Body of pancreas (tissue), 4 donors: ENCODE measurements around the gene KCNQ4. TPM values are rescaled to one million over a fixed set of nuclear protein-coding genes. Genes with fewer than 3 reads are reported as not detected.

Source experiments
- ATAC-seq: fragments of 150-250 bp; one replicate; pipeline ENCODE4 v1.9.1; 2016
- DNase-seq, 4 donors: peaks; one replicate each; pipeline ENCODE4 v3.0.0-alpha.2; 2019
- H3K27ac ChIP-seq, 4 donors: fragments of 200-600 bp; sonication (generic); 1 replicate in 3 of 4; 2 replicates in 1 of 4; pipeline versions ENCODE4 v1.5.1 to v1.6.1; 2016 to 2019; ENCODE audit warnings: mild to moderate bottlenecking in 1 of 4, mixed read lengths in 1 of 4, moderate library complexity in 1 of 4
- H3K27me3 ChIP-seq, 2 donors: fragments of 200-600 bp; sonication (generic); one replicate each; pipeline ENCODE4 v1.6.0; 2016; ENCODE audit warnings: mild to moderate bottlenecking in 1 of 2
- H3K36me3 ChIP-seq, 2 donors: fragments of 200-600 bp; sonication (generic); replicated peaks in 1 of 2; 2 replicates each; pipeline ENCODE4 v1.5.1; 2016; ENCODE audit warnings: low read depth in 2 of 2; ENCODE audit not compliant: insufficient read depth in 1 of 2
- H3K4me1 ChIP-seq: fragments of 200-600 bp; sonication (generic); one replicate; pipeline ENCODE4 v1.6.0; 2016
- H3K4me3 ChIP-seq, 2 donors: fragments of 200-600 bp; sonication (generic); 1 replicate in 1 of 2; 2 replicates in 1 of 2; pipeline ENCODE4 v1.5.1; 2016 to 2019
- H3K9me3 ChIP-seq, 3 donors: fragments of 200-600 bp; sonication (generic); 1 replicate in 2 of 3; 2 replicates in 1 of 3; pipeline ENCODE4 v1.5.1; 2016
- POLR2A ChIP-seq, 3 donors: fragments of 450-650 bp; IDR thresholded peaks; one replicate each; pipeline ENCODE4 v1.6.1; 2016; ENCODE audit warnings: antibody characterized with exemption in 3 of 3, mild to moderate bottlenecking in 2 of 3
- WGBS, 2 donors: methylation state at CpG; one replicate each; pipeline ENCODE4 v1.1.5; 2017; 5-methylcytosine and 5-hydroxymethylcytosine counted together
- intact Hi-C: fragments of 100-400 bp; cut with DNase I; formaldehyde crosslinking; loops from one replicate; pipeline ENCODE4 v1.15.1; 2023
- total RNA-seq, 2 donors: library from RNA; depleted of rRNA; stranded (reverse); fragments of >200 nt; gene quantifications; one replicate each; pipeline ENCODE4 v1.1.0, GENCODE V29; 2016
- TF ChIP-seq, protein P1 (sequence below), 7 experiments: fragments of 450-650 bp in 4 of 7; fragments of 200-600 bp in 3 of 7; sonication (generic) in 3 of 7; IDR thresholded peaks; one replicate each; pipeline ENCODE4 v1.5.1; 2016 to 2019; ENCODE audit warnings: antibody characterized with exemption in 7 of 7

Gene KCNQ4
- total RNA-seq, result 1 to 10 TPM; 1.8 to 4.0 TPM

DNA sequence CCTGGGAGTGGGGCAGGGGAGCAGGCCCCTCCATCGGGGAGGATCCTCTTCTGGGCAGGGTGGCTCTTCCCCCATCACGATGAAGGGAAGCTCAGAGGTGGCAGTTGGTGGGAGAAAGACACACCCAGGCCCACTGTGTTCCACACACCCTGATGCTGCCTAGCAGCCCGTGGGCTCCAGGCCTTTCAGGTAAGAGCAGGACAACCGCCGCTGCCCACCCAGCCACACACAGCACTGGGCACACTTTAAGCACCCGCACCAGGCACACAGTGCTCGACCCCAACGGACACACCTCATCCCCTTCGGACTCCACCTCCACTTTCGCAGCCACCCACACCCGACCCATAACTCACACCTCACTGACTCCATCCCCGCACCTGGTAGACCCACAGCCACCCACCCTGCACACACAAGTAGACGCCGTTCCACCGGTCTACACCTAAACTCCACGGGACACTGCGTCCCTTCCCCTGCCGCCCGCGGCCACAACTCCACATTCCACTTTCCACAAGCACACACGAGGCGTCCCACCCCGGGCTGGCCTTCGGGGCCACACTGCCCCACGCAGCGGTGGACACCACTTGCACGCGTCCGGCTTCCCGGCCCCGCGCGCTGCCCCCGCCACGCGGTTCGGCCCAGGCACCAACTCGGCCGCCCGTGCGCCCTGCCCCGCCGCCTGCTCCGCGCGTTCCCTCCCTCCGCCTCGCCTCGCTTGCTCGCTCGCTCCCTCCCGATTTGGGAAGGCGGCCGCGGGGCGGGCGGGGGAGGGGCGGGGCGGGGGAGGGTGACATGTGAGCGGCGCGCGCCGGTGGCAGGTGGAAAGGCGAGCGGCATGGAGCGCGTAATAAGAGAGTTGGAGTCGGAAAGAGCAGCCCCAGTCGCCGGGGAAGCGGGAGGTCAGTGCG lies at the start of gene KCNQ4:
Gene KCNQ4, plus strand, starts transcription at position 787 of the 905 bp plus-strand sequence. CDS start 307 bp downstream, outside the sequence.
- Histone ChIP-seq H3K27me3 (no peaks in the 10 kb centered on the region), H3K9me3 (no peaks in the 10 kb centered on the region), H3K4me3 (no peak within 1 kb of the TSS), H3K36me3 (no peaks in the 10 kb centered on the region), H3K4me1 (peaks cover 12% of the 10 kb centered on the region), H3K27ac (peak within 1 kb of the TSS in 1 of 4 donors; percentile 46)
- intact Hi-C loops, result no loop called here
- TF ChIP-seq, protein P1, sequence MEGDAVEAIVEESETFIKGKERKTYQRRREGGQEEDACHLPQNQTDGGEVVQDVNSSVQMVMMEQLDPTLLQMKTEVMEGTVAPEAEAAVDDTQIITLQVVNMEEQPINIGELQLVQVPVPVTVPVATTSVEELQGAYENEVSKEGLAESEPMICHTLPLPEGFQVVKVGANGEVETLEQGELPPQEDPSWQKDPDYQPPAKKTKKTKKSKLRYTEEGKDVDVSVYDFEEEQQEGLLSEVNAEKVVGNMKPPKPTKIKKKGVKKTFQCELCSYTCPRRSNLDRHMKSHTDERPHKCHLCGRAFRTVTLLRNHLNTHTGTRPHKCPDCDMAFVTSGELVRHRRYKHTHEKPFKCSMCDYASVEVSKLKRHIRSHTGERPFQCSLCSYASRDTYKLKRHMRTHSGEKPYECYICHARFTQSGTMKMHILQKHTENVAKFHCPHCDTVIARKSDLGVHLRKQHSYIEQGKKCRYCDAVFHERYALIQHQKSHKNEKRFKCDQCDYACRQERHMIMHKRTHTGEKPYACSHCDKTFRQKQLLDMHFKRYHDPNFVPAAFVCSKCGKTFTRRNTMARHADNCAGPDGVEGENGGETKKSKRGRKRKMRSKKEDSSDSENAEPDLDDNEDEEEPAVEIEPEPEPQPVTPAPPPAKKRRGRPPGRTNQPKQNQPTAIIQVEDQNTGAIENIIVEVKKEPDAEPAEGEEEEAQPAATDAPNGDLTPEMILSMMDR (IDR thresholded peaks at IDR 0.05), result no peak
- no peak for TF ChIP-seq POLR2A (IDR thresholded peaks at IDR 0.05)
- peak; percentile 80 for ATAC-seq
- 10 to 13% methylated on average over 45 to 57 of the region's 73 CpGs for WGBS, 2 donors
- peak; percentile 61 to 76 (median 66) for DNase-seq

DNA sequence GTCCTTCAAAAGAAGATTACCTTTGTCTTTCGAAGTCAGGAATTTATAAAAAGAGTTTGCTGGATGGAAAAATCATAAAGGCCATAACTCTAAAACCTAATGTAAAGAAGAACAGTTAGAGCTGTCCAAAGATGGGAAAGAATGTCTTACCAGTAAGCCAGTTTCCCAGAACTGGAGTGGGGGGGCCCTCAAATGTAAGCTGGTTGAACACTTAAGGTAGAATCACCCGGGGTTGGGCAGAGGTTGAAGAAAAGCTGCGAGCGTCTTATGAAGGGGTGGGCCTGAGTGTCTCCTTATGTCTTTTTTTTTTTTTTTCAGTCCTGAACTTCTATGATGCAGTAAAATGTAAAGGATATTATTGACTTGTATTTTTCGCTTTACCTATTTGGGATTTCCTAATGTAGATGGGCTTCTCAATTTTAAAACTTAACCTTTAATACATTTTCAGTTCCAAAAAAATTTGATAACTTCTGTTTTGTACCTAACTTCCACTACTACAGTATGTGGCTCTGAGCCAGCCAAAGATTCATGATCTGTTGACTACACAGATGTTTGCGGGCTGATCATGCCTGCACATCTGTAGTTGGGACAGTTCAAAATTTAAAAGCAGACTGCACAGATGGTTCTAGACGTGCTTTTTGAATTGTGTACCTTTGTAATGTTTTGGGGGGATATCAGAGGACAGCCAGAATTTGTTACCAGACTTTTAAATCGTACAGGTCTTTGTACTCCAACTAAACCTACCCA lies 48.5 kb upstream of the KCNQ4 start:
- intact Hi-C loops, result no loop called here
- H3K27me3 ChIP-seq, result no peaks in the 10 kb centered on the region
- no peak for DNase-seq
- H3K27ac ChIP-seq, result no peak overlapping the region
- peaks cover 19% of the 10 kb centered on the region for H3K4me1 ChIP-seq
- WGBS, 2 donors, result 91 to 92% methylated on average over 8 of the region's 8 CpGs
- H3K36me3 ChIP-seq, result peaks cover 0 to 6% of the 10 kb centered on the region in 2 donors
- TF ChIP-seq POLR2A (IDR thresholded peaks at IDR 0.05), result no peak
- TF ChIP-seq, protein P1 (IDR thresholded peaks at IDR 0.05), result no peak
- ATAC-seq, result no peak
- H3K9me3 ChIP-seq, result no peaks in the 10 kb centered on the region
- no peak overlapping the region for H3K4me3 ChIP-seq

DNA sequence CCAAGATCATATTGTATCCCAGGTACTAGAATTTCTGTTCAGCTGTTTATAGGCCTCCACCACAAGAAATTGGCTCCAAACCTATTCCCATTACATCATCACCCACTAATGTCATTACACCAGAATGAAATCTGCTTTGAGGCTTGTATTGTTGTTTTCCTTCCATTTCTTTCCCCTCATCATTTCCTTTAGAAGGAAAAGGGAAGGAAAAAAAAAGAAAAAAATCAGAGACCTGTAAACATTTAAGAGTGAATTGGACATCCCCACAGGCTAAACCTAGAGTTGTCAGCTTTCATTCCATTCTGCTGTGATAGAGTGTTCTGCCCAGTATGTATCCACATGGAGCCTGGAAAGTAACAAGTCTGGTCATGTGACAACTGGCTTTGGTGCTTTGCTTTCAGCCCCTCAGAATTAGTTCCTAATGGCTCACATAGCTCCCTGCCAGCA lies 47.5 kb upstream of the KCNQ4 start:
- Histone ChIP-seq H3K9me3 (no peaks in the 10 kb centered on the region), H3K27me3 (no peaks in the 10 kb centered on the region), H3K4me3 (no peak overlapping the region), H3K4me1 (peaks cover 19% of the 10 kb centered on the region), H3K27ac (peak overlapping the region in 2 of 4 donors; percentile 33 to 58), H3K36me3 (peaks cover 0 to 6% of the 10 kb centered on the region in 2 donors)
- ATAC-seq (peak; percentile 72), DNase-seq (no peak)
- intact Hi-C loops, result no loop called here
- TF ChIP-seq, protein P1 (IDR thresholded peaks at IDR 0.05), result no peak
- TF ChIP-seq POLR2A (IDR thresholded peaks at IDR 0.05), result no peak

DNA sequence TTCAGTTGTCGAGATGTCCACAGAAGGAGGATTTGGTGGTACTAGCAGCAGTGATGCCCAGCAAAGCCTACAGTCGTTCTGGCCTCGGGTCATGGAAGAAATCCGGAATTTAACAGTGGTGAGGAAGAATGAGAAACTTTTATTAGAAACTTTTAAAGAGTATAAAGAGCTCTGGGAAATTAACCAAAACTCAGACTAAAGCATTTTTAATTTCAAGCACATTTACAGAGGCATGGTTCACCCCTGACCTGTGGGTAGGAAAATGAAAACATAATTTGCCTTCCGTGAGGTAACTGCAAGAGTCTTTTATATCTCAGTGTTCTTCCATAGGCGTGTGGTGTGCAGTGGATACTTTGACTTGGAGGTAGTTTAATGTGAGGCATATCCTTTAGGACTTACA lies 44.8 kb upstream of the KCNQ4 start:
- Histone ChIP-seq H3K4me3 (no peak overlapping the region), H3K9me3 (no peaks in the 10 kb centered on the region), H3K27ac (no peak overlapping the region), H3K27me3 (no peaks in the 10 kb centered on the region), H3K4me1 (peaks cover 9% of the 10 kb centered on the region), H3K36me3 (peaks cover 0 to 6% of the 10 kb centered on the region in 2 donors)
- ATAC-seq (no peak), DNase-seq (no peak)
- TF ChIP-seq POLR2A (IDR thresholded peaks at IDR 0.05), result no peak
- TF ChIP-seq, protein P1 (IDR thresholded peaks at IDR 0.05), result no peak
- WGBS, 2 donors, result 94 to 95% methylated on average over 6 of the region's 6 CpGs
- intact Hi-C loops, result no loop called here
